ENCODE measurements around the gene PAK6.

GRCh38 chr15:40297356-40297755 is 58.5 kb downstream of the PAK6 start:
- TF ChIP-seq, protein P1, sequence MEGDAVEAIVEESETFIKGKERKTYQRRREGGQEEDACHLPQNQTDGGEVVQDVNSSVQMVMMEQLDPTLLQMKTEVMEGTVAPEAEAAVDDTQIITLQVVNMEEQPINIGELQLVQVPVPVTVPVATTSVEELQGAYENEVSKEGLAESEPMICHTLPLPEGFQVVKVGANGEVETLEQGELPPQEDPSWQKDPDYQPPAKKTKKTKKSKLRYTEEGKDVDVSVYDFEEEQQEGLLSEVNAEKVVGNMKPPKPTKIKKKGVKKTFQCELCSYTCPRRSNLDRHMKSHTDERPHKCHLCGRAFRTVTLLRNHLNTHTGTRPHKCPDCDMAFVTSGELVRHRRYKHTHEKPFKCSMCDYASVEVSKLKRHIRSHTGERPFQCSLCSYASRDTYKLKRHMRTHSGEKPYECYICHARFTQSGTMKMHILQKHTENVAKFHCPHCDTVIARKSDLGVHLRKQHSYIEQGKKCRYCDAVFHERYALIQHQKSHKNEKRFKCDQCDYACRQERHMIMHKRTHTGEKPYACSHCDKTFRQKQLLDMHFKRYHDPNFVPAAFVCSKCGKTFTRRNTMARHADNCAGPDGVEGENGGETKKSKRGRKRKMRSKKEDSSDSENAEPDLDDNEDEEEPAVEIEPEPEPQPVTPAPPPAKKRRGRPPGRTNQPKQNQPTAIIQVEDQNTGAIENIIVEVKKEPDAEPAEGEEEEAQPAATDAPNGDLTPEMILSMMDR (IDR thresholded peaks at IDR 0.05; ENCODE audit: low read length): no peak
- TF ChIP-seq EZH2 (optimal IDR thresholded peaks at IDR 0.05; ENCODE audit: low read depth, low read length): no peak
